ENCODE results near the gene CES2. TPM values are rescaled to one million over a fixed set of nuclear protein-coding genes. Genes with fewer than 3 reads are reported as not detected.

Gene CES2
- total and polyA plus RNA-seq, 2 of the 8 experiments (the other 6 are each of a cell fraction or from before 2014, with no cell fraction given), result 8.6 to 14.7 TPM

DNA sequence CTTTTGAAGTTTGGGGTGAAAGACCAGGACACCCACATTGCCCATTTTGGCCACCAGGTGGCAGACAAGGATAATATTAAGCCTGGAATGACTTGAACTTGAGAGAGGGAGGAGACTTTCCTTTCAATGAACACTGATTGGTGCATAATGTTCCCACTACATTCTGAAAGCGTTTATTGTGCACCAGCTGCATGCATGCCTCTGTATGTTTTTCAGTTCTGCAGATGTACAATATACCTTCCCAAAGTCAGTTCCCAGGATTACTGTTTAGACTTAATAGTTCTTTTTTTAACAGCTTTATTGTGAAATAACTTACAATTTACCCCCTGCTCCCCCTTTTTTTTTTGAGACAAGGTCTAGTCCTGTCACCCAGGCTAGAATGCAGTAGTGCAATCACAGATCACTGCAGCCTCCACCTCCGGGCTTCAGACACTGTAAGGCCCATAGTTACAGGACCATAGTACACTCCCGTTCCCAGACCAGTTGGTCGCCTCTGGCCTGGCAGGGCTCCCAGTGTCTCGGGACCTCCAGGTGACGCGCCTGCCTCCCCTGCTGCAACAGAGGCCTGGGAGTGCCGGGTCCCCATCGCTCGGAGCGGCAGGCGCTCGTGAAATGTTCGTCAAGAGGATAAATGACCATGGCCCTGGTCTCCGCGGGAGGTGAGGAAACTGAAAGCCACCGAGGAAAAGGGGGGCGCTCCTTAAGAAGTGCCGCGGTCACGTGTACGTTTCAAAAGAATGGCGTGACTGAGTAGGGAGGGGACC lies 12.2 kb downstream of the CES2 start:
- DNase-seq (ENCODE audit: low read depth in 1 of 2, low spot score in 2 of 2), result peak; percentile 59 to 94
- Histone ChIP-seq H4K20me1 (replicated peaks in 1 of 2; ENCODE audit: control insufficient read depth in 1 of 2, insufficient read depth in 2 of 2, low read length in 2 of 2) (peaks cover 0 to 1% of the 10 kb centered on the region in 2 experiments), H2BK5ac (ENCODE audit: low read depth, low read length) (no peak overlapping the region), H3K36me3 (ENCODE audit: control insufficient read depth in 2 of 4, insufficient read depth in 4 of 4, low read length in 3 of 4) (peaks cover under 1 to 10% (median 5%) of the 10 kb centered on the region in 4 experiments; a peak in 4 of 8 replicates), H3K23ac (ENCODE audit: insufficient read length) (no peak overlapping the region), H3K23me2 (ENCODE audit: low read depth, low read length) (peaks cover 2% of the 10 kb centered on the region; the same call in 1 of the 2 replicates), H2AFZ (ENCODE audit: low read length) (no peak overlapping the region), H2BK120ac (replicated peaks; ENCODE audit: low read depth, low read length) (no peak overlapping the region), H2BK15ac (ENCODE audit: low read length) (no peak overlapping the region), H4K5ac (ENCODE audit: insufficient read length, low read depth, low read length) (no peak overlapping the region), H3K56ac (replicated peaks; ENCODE audit: insufficient read length, low read depth, low read length) (no peak overlapping the region), H4K91ac (replicated peaks; ENCODE audit: insufficient read length, low read length) (no peak overlapping the region), H3K18ac (ENCODE audit: extremely low read depth, low read length) (no peak overlapping the region), H2BK20ac (ENCODE audit: low read length) (no peak overlapping the region), H3K14ac (ENCODE audit: insufficient read length) (no peak overlapping the region), H3K9ac (replicated peaks in 1 of 4; ENCODE audit: extremely low read depth in 1 of 4, low read depth in 3 of 4, low read length in 3 of 4) (no peak overlapping the region), H2BK12ac (ENCODE audit: low read depth, low read length) (no peak overlapping the region), H3K79me1 (ENCODE audit: low read depth, low read length) (no peaks in the 10 kb centered on the region), H3K27ac (ENCODE audit: low read depth, low read length) (no peak overlapping the region), H2AK5ac (ENCODE audit: low read depth, low read length) (no peak overlapping the region), H3K27me3 (replicated peaks in 1 of 4; ENCODE audit: control insufficient read depth in 3 of 4, extremely low read depth in 1 of 4, insufficient read depth in 3 of 4, low read length in 3 of 4) (peaks cover 10 to 34% (median 32%) of the 10 kb centered on the region in 4 experiments), H3K4ac (replicated peaks; ENCODE audit: insufficient read length, low read depth, low read length) (no peak overlapping the region), H3K4me2 (ENCODE audit: insufficient read depth in 1 of 2, low read depth in 2 of 2, low read length in 2 of 2) (peak overlapping the region; percentile 77 to 83), H4K8ac (ENCODE audit: extremely low read depth, insufficient read depth, low read length) (no peak overlapping the region), H3K4me3 (ENCODE audit: extremely low read depth in 1 of 4, insufficient read depth in 2 of 4, low read depth in 3 of 4, low read length in 4 of 4) (peak overlapping the region; percentile 23 to 53 (median 27); a peak in 6 of 8 replicates), H3K79me2 (ENCODE audit: control insufficient read depth in 1 of 2, insufficient read depth in 2 of 2, low read length in 2 of 2) (no peaks in the 10 kb centered on the region), H3K9me3 (ENCODE audit: insufficient read depth in 2 of 2, low read depth in 1 of 2, low read length in 1 of 2) (no peaks in the 10 kb centered on the region), H3K4me1 (replicated peaks in 1 of 4; ENCODE audit: control insufficient read depth in 3 of 4, insufficient read depth in 4 of 4, low read length in 3 of 4) (peaks cover 0 to 5% (median 1%) of the 10 kb centered on the region in 4 experiments; a peak in 2 of 7 replicates)
- WGBS, 2 experiments (ENCODE audit: extremely low coverage in 1 of 2, insufficient coverage in 1 of 2, insufficient read length in 1 of 2, insufficient replicate concordance in 2 of 2, low coverage in 1 of 2, low lambda C conversion rate in 2 of 2, missing lambda C conversion rate in 1 of 2), result 28% methylated on average over 17 of the region's 23 CpGs; no CpG with 5 or more reads in 1 of the 2 experiments
- peak; percentile 99 for FAIRE-seq
- CTCF ChIA-PET (ENCODE audit: partially characterized antibody), result interaction anchor here (0.6 to 3.3 kb wide), 7 partner anchors 11 to 371 kb away, joined by 3 to 14 read pairs (median 4); partner anchors contain the start of gene CIAO2B
- POLR2A ChIA-PET (ENCODE audit: partially characterized antibody), result no interaction called here
- TF ChIP-seq CBX5 (IDR thresholded peaks at IDR 0.05; ENCODE audit: low read depth, low read length) (no peak), JUN (IDR thresholded peaks at IDR 0.05; ENCODE audit: low read depth, low read length) (no peak), CTBP2 (IDR thresholded peaks at IDR 0.05; ENCODE audit: borderline replicate concordance, insufficient read depth, insufficient read length, low read length) (no peak), ZNF274 (IDR thresholded peaks at IDR 0.05; ENCODE audit: borderline replicate concordance, extremely low read depth, low read length) (no peak), E2F6 (IDR thresholded peaks at IDR 0.05) (no peak), USF2 (IDR thresholded peaks at IDR 0.05; ENCODE audit: low read length) (no peak), EZH2 (IDR thresholded peaks at IDR 0.05; ENCODE audit: low read depth, low read length, severe bottlenecking) (no peak), RNF2 (IDR thresholded peaks at IDR 0.05; ENCODE audit: borderline replicate concordance, low read depth, low read length, missing control alignments, poor library complexity, severe bottlenecking) (no peak), JUND (IDR thresholded peaks at IDR 0.05; ENCODE audit: low read length) (no peak)

All from H1 (cell line).